Endodermal cell (in vitro differentiated cells): ENCODE data around the gene NFATC1. TPM values are rescaled to one million over a fixed set of nuclear protein-coding genes. Genes with fewer than 3 reads are reported as not detected.

Experiments
- DNase-seq: peaks from one replicate; pipeline ENCODE4 v3.0.0-alpha.2; 2017
- H3K27ac ChIP-seq: 2 replicates; pipeline ENCODE4 v1.5.1; 2013; ENCODE audit warnings: mild to moderate bottlenecking, low read depth, low read length, moderate library complexity
- H3K27me3 ChIP-seq: 2 replicates; pipeline ENCODE4 v1.6.1; 2013; ENCODE audit warnings: mild to moderate bottlenecking, low read length, moderate library complexity; ENCODE audit not compliant: insufficient read depth, control insufficient read depth, poor library complexity, severe bottlenecking
- H3K36me3 ChIP-seq: 2 replicates; pipeline ENCODE4 v1.7.0; 2013; ENCODE audit warnings: mild to moderate bottlenecking, low read length, moderate library complexity; ENCODE audit not compliant: control insufficient read depth, insufficient read depth
- H3K4me1 ChIP-seq: one replicate; pipeline ENCODE4 v1.7.0; 2013; ENCODE audit warnings: low read length; ENCODE audit not compliant: control insufficient read depth, insufficient read depth
- H3K4me3 ChIP-seq: 2 replicates; pipeline ENCODE4 v1.5.1; 2013; ENCODE audit warnings: mild to moderate bottlenecking, low read length, moderate library complexity
- H3K9ac ChIP-seq: 2 replicates; pipeline ENCODE4 v1.6.1; 2013; ENCODE audit warnings: mild to moderate bottlenecking, low read length, moderate library complexity; ENCODE audit not compliant: poor library complexity, severe bottlenecking; ENCODE audit errors: extremely low read depth
- H3K9me3 ChIP-seq: 2 replicates; pipeline ENCODE4 v1.6.1; 2013; ENCODE audit warnings: mild to moderate bottlenecking, low read length, moderate library complexity; ENCODE audit not compliant: control insufficient read depth
- H3K27ac Mint-ChIP-seq: 2 replicates; pipeline ENCODE4 v1.8.0; 2020; ENCODE audit warnings: mixed read lengths
- H3K27me3 Mint-ChIP-seq: 2 replicates; pipeline ENCODE4 v1.8.0; 2021; ENCODE audit warnings: mild to moderate bottlenecking, mixed read lengths; ENCODE audit not compliant: insufficient read depth
- H3K36me3 Mint-ChIP-seq: 2 replicates; pipeline ENCODE4 v1.8.0; 2020; ENCODE audit warnings: low read depth, mixed read lengths
- H3K4me1 Mint-ChIP-seq: 2 replicates; pipeline ENCODE4 v1.8.0; 2020; ENCODE audit warnings: mixed read lengths
- H3K4me3 Mint-ChIP-seq: 2 replicates; pipeline ENCODE4 v1.8.0; 2020; ENCODE audit warnings: mild to moderate bottlenecking, moderate library complexity, mixed read lengths
- H3K9me3 Mint-ChIP-seq: 2 replicates; pipeline ENCODE4 v1.8.0; 2020; ENCODE audit warnings: mild to moderate bottlenecking, mixed read lengths
- WGBS, 2 experiments: methylation state at CpG; one replicate each; pipeline versions ENCODE4 v1.1.5 to v1.1.7; 2013; ENCODE audit warnings: missing lambda C conversion rate in 2 of 2, mixed read lengths in 1 of 2; ENCODE audit not compliant: insufficient coverage in 1 of 2, insufficient read length in 1 of 2; 5-methylcytosine and 5-hydroxymethylcytosine counted together
- total RNA-seq, 2 donors: library from RNA; stranded (reverse); fragmentation: NEBNext Ultra II Directional in 1 of 2; extraction: Animal tissue kit (Norgen Biotek cat#: 25700) in 1 of 2; gene quantifications; 2 replicates in 1 of 2; 3 replicates in 1 of 2; pipeline ENCODE4 v1.2.1, GENCODE V29; 2021
- TF ChIP-seq, protein P1 (sequence below): fragments of 200-600 bp; sonication (generic); conservative IDR thresholded peaks from 2 replicates; pipeline ENCODE4 v1.5.0; 2021; ENCODE audit warnings: antibody characterized with exemption, mild to moderate bottlenecking

Gene NFATC1
- total RNA-seq, 2 donors from 2014 or later = 23.4 to 32.5 TPM

DNA sequence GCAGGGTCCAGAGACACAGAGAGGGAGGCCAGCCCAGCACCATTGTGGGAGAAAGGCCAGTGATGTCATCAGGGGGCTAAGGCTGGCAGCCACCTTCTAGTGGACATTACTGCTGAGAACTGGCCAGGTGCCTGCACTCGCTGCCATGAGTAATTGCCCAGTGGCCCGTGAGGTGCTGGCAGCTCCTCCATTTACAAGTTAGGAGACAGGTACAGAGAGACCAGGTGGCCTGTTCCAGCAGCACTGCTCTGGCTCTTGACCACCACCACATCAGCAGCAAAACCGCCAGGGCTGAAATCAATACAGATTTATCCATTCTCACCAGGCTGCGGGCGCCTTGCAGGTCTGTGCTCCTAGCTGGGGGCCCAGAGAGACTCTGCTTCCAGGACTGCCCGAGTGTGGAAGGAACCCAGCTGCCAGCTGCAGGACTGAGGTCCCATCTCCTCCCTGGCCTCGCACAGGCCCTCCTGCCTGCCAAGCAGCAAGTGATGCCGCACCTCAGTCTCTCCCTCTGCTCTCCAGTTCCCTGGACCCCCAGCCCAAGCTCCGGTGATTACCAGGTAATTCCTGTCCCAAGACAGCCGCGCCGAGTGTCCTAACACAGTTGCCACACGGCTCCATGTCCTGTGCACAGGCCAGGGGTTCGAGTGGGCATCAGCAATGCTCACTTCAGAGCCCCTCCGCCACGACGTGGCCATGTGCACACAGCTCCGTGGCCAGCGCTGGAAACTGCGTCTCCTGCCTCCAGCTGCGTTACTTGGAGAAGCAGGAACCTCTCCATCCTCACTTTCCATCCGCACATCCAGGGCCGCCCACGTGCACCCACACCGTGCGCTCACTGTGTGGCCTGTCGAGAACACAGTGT, 182.9 kb downstream of the NFATC1 start:
- WGBS, 2 experiments = 93 to 96% methylated on average over 22 to 27 of the region's 27 CpGs
- peak; percentile 30 for DNase-seq
- Mint-ChIP-seq H3K27ac (no peak overlapping the region), H3K4me3 (no peak overlapping the region), H3K27me3 (no peaks in the 10 kb centered on the region), H3K36me3 (no peaks in the 10 kb centered on the region), H3K4me1 (no peaks in the 10 kb centered on the region), H3K9me3 (peaks cover 5% of the 10 kb centered on the region)
- Histone ChIP-seq H3K9me3 (no peaks in the 10 kb centered on the region), H3K27ac (no peak overlapping the region), H3K36me3 (no peaks in the 10 kb centered on the region), H3K4me1 (no peaks in the 10 kb centered on the region), H3K27me3 (no peaks in the 10 kb centered on the region), H3K9ac (no peak overlapping the region), H3K4me3 (no peak overlapping the region)
- TF ChIP-seq, protein P1, sequence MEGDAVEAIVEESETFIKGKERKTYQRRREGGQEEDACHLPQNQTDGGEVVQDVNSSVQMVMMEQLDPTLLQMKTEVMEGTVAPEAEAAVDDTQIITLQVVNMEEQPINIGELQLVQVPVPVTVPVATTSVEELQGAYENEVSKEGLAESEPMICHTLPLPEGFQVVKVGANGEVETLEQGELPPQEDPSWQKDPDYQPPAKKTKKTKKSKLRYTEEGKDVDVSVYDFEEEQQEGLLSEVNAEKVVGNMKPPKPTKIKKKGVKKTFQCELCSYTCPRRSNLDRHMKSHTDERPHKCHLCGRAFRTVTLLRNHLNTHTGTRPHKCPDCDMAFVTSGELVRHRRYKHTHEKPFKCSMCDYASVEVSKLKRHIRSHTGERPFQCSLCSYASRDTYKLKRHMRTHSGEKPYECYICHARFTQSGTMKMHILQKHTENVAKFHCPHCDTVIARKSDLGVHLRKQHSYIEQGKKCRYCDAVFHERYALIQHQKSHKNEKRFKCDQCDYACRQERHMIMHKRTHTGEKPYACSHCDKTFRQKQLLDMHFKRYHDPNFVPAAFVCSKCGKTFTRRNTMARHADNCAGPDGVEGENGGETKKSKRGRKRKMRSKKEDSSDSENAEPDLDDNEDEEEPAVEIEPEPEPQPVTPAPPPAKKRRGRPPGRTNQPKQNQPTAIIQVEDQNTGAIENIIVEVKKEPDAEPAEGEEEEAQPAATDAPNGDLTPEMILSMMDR = no peak
